H1 (cell line): ENCODE data around the gene CCDC124. TPM values are rescaled to one million over a fixed set of nuclear protein-coding genes. Genes with fewer than 3 reads are reported as not detected.

Experiments used
- CBX5 ChIP-seq: fragments of 300-800, 300-1000 bp; sonication (generic); IDR thresholded peaks from 2 replicates; pipeline ENCODE4 v1.7.1; 2016; ENCODE audit warnings: antibody characterized with exemption, low read length, low read depth
- CTBP2 ChIP-seq: IDR thresholded peaks from 2 replicates; pipeline ENCODE4 v1.7.0; 2011; ENCODE audit warnings: borderline replicate concordance, mild to moderate bottlenecking, moderate library complexity, mixed read lengths, low read length; ENCODE audit not compliant: insufficient read depth, insufficient read length
- POU5F1 ChIP-seq: IDR thresholded peaks from 2 replicates; pipeline ENCODE4 v1.6.1; 2011; ENCODE audit warnings: low read depth, mild to moderate bottlenecking, low read length, moderate library complexity
- SIX5 ChIP-seq: IDR thresholded peaks from 2 replicates; pipeline ENCODE4 v1.6.1; 2011; ENCODE audit warnings: mild to moderate bottlenecking, low read depth, low read length
- polyA plus RNA-seq, 7 experiments: library from polyadenylated mRNA; depleted of rRNA in 3 of 7; stranded (reverse) in 5 of 7; unstranded in 2 of 7; fragments of >200 nt in 5 of 7; fragments of 200-250 nt in 2 of 7; gene quantifications; 1 replicate in 5 of 7; 2 replicates in 1 of 7; 4 replicates in 1 of 7; pipeline versions ENCODE4 v1.2.1 to v1.2.3, GENCODE V29; 2011 to 2013; ENCODE audit warnings: missing spikeins in 2 of 7, mixed read lengths in 2 of 7
- total RNA-seq: library from RNA; stranded (reverse); fragmentation: NEBNext Ultra II Directional; extraction: Animal tissue kit (Norgen Biotek cat#: 25700); gene quantifications from 2 replicates; pipeline ENCODE4 v1.2.1, GENCODE V29; 2021

Gene CCDC124
- total and polyA plus RNA-seq, 2 of the 8 experiments (the other 6 are each of a cell fraction or from before 2014, with no cell fraction given) = 95.2 to 103 TPM

- TF ChIP-seq SIX5 (no peak), CTBP2 (no peak), POU5F1 (no peak), CBX5 (no peak)
Observed at GRCh38 chr19:17975032-17975431, 42.2 kb downstream of the CCDC124 start (continued).
